HG03139 (cell line): Measurements from ENCODE around the gene VCX.
"Not testable (repeated sequence)": the region's sequence is repeated elsewhere in the genome, so short reads cannot be mapped to it uniquely, and the experiment has no call there.

Experiments used
- ATAC-seq: cut with Tn5 transposase; IDR thresholded peaks from one replicate; pipeline ENCODE4 v1.9.1; 2021; ENCODE audit not compliant: unreplicated experiment

VCX gene

GRCh38 chrX:7842871-7843270, at the start of gene VCX:
Gene VCX, plus strand, starts transcription at chrX:7843171. Its CDS starts 33 bp downstream, at chrX:7843204.
- ATAC-seq, result not testable (repeated sequence)

DNA sequence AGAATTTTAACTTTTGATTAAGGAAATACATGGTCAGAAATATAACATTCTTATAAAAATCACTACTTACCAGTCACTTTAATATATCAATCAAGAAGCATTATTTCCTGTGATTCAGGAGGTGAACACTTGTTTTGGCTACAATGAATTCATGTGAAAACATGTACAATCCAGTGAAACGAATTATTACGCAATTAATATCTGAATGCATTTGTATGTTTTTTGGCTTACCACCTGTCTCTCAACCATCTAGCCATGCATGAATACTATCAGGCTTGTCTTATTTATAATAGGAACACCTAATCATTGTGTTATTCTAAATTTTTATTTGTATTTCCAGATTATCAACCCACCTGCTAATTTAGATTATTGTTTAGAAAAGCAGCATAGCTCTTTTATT, 44.6 kb upstream of the VCX start:
- no peak for ATAC-seq

DNA sequence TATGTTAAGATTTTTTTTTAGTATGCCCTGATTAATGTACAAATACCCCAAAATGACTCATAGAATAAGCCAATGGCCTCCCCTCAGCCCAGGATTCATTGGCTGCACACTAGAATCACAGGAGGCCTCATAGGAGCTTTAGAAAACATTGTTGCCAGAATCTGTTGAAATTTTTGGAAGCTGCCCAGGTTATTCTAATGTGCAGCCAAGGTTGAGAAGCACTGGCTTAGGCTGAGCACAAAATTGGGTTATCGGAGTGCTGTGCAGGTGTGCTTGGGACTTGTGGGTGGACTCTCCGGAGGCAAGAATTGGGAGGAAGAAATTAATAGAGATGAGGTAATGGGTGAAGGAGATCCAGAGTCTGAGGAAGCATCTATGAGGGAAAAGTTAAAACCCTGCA, 41.3 kb upstream of the VCX start:
- no peak for ATAC-seq

DNA sequence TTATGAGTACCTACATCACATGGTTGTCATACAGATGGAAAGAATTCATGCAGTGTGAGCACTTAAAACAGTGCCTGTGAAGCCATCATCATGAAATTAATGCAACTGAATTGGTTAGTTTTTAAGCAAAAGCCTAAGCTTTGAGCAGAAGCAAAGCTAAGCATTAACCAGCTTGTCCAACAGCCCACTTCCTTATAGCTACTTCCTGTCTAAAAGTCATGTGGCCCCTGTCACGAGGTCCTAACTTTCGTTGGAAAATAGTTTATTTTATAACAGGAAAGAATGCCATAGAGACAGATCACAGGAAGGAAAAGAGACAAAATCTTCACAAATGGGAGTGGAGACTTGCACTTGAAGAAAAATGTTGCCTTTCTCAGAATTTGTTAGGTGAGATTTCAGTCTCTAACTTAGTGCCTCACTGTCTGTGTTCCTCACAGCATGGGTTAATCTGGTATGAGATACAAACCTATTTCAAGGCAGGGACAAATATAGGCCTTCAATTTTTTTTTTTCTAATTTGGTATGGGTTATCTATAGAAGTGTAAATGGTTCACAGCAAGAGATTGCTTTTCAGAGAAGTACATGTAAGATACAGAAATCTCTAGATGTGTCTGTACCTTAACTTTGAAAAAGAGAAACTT, 27.7 kb upstream of the VCX start:
- no peak for ATAC-seq

GRCh38 chrX:7828594-7828993, 14.4 kb upstream of the VCX start:
- ATAC-seq, result no peak

GRCh38 chrX:7841084-7841805, 1.7 kb upstream of the VCX start:
- no peak for ATAC-seq

GRCh38 chrX:7852166-7852565, 9.2 kb downstream of the VCX start:
- no peak for ATAC-seq

DNA sequence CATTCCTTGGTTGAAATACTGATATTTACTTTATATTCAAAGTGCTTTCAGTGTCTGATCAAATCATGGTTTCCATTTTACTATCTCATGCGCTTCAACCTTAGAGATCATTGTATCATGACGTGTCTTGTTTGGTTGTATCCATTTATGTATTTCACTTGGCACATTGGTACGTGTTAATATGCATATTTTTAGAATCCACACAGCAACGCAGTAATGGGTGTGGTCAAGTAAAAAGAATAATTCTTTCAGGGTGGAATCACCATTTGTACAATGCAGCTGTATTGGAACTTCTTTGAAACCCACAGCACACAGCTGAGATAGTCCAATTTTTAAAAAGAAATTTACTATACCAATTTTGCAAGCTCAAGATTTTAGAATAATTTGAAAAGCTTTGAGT, 29.1 kb downstream of the VCX start:
- no peak for ATAC-seq

DNA sequence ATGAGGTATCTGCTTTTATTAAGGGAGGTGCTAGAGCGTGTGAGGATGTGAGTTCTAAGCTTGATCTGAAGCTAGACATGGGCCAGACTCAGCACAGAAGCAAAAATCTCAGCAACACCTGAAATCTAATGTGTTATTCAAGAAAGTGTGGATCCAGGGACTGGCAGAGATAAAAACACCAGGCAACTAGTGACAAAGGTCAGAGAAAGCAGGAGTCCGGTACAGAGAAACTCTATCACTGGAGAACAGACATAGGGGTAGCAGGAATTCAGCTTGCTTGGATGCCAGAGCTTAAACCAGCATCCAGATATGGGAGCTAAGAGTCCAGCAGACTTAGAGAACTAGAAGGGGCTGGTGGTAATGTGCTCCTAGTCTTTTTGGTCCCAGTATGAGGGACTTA, 34.0 kb downstream of the VCX start:
- ATAC-seq, result no peak

GRCh38 chrX:7889135-7889534, 46.2 kb downstream of the VCX start:
- ATAC-seq, result no peak

- ATAC-seq, result no peak
These were observed 46.7 kb downstream of the VCX start for GRCh38 chrX:7889680-7890079.

DNA sequence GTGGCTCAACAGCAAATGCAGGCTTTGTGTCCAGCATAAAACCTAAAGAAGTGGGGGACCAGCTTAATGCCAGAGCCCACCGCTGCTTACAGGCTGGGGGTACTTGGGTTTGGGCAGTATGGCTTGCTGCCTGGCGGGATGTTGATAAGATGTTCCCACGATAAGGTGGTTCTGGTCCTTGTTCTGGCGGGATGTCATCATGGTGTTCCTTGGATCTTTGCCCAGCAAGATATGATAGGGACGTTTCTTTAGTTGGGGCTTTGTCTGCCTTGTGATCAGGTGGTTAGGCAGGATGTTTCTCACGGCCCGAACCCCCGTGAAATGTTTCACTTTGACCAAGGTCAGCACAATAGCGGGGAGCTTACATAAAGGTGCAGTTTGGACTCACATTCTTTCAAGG, 49.0 kb downstream of the VCX start:
- no peak for ATAC-seq
